Neural cell (in vitro differentiated cells): ENCODE results near the gene DDC. TPM values are rescaled to one million over a fixed set of nuclear protein-coding genes. Genes with fewer than 3 reads are reported as not detected.

Source experiments
- H2AFZ ChIP-seq: fragments of 200-600, 300-800 bp; sonication (generic), shearing (Covaris generic); 2 replicates; pipeline ENCODE4 v1.6.0; 2014; ENCODE audit warnings: low read depth, mild to moderate bottlenecking, antibody characterized with exemption, low read length, moderate library complexity
- H3F3A ChIP-seq: fragments of 200-600 bp; shearing (Covaris generic); 2 replicates; pipeline ENCODE4 v1.6.1; 2016; ENCODE audit warnings: mild to moderate bottlenecking, moderate library complexity, mixed read lengths, antibody characterized with exemption, low read length; ENCODE audit not compliant: insufficient read depth, poor library complexity, severe bottlenecking
- H3K27ac ChIP-seq: fragments of 200-600, 300-800 bp; sonication (generic), shearing (Covaris generic); 2 replicates; pipeline ENCODE4 v1.5.1; 2014; ENCODE audit warnings: mild to moderate bottlenecking, low read length, moderate library complexity
- H3K27me3 ChIP-seq: fragments of 300-800, 200-600 bp; sonication (generic), shearing (Covaris generic); 2 replicates; pipeline ENCODE4 v1.6.0; 2014; ENCODE audit warnings: mild to moderate bottlenecking, low read depth, low read length, moderate library complexity; ENCODE audit not compliant: insufficient read depth
- H3K36me3 ChIP-seq: fragments of 300-800, 200-600 bp; sonication (generic), shearing (Covaris generic); 2 replicates; pipeline ENCODE4 v1.5.1; 2014; ENCODE audit warnings: mild to moderate bottlenecking, antibody characterized with exemption, low read length, moderate library complexity; ENCODE audit not compliant: insufficient read depth
- H3K4me2 ChIP-seq: fragments of 300-800, 200-600 bp; sonication (generic), shearing (Covaris generic); 2 replicates; pipeline ENCODE4 v1.6.0; 2014; ENCODE audit warnings: mild to moderate bottlenecking, low read length
- H3K4me3 ChIP-seq: fragments of 300-800, 200-600 bp; sonication (generic), shearing (Covaris generic); 2 replicates; pipeline ENCODE4 v1.5.1; 2014; ENCODE audit warnings: mild to moderate bottlenecking, low read length, moderate library complexity
- H3K79me2 ChIP-seq: fragments of 200-600 bp; shearing (Covaris generic); replicated peaks from 2 replicates; pipeline ENCODE4 v1.6.0; 2014; ENCODE audit warnings: mild to moderate bottlenecking, low read length, moderate library complexity; ENCODE audit not compliant: insufficient read depth
- H3K9ac ChIP-seq: fragments of 300-800, 200-600 bp; sonication (generic), shearing (Covaris generic); 2 replicates; pipeline ENCODE4 v1.6.1; 2016; ENCODE audit warnings: mild to moderate bottlenecking, low read length, mixed read lengths
- H3K9me2 ChIP-seq: fragments of 200-600 bp; shearing (Covaris generic); 2 replicates; pipeline ENCODE4 v1.6.1; 2016; ENCODE audit warnings: mild to moderate bottlenecking, low read length, mixed read lengths; ENCODE audit not compliant: insufficient read depth
- H3K9me3 ChIP-seq: fragments of 200-600, 300-800 bp; sonication (generic), shearing (Covaris generic); 2 replicates; pipeline ENCODE4 v1.6.1; 2016; ENCODE audit warnings: mild to moderate bottlenecking, mixed run types, low read length, moderate library complexity, mixed read lengths
- H4K20me1 ChIP-seq: fragments of 200-600 bp; shearing (Covaris generic); 2 replicates; pipeline ENCODE4 v1.6.1; 2016; ENCODE audit warnings: mild to moderate bottlenecking, mixed run types; ENCODE audit not compliant: insufficient read depth
- EP300 ChIP-seq: fragments of 450-650 bp; conservative IDR thresholded peaks from 2 replicates; pipeline ENCODE4 v1.6.1; 2014; ENCODE audit warnings: antibody characterized with exemption, mild to moderate bottlenecking, moderate library complexity; ENCODE audit not compliant: poor library complexity, severe bottlenecking
- EZH2 ChIP-seq: fragments of 200-600, 300-800 bp; shearing (Covaris generic), sonication (generic); IDR thresholded peaks from 2 replicates; pipeline ENCODE4 v1.6.1; 2014; ENCODE audit warnings: antibody characterized with exemption, low read length, borderline replicate concordance, mild to moderate bottlenecking; ENCODE audit not compliant: insufficient read depth, poor library complexity, severe bottlenecking
- MXI1 ChIP-seq: fragments of 450-650 bp; conservative IDR thresholded peaks from 2 replicates; pipeline ENCODE4 v1.6.1; 2014; ENCODE audit warnings: antibody characterized with exemption, mild to moderate bottlenecking; ENCODE audit not compliant: poor library complexity, severe bottlenecking
- POLR2AphosphoS5 ChIP-seq: IDR thresholded peaks from 2 replicates; pipeline ENCODE4 v1.6.1; 2012
- RAD21 ChIP-seq: fragments of 450-650 bp; conservative IDR thresholded peaks from 2 replicates; pipeline ENCODE4 v1.6.1; 2014; ENCODE audit warnings: antibody characterized with exemption, mild to moderate bottlenecking, moderate library complexity
- SMC3 ChIP-seq: fragments of 450-650 bp; conservative IDR thresholded peaks from 2 replicates; pipeline ENCODE4 v1.6.1; 2014; ENCODE audit warnings: antibody characterized with exemption, mild to moderate bottlenecking, moderate library complexity; ENCODE audit not compliant: poor library complexity
- TAF1 ChIP-seq: IDR thresholded peaks from 2 replicates; pipeline ENCODE4 v1.6.1; 2012; ENCODE audit warnings: low read depth
- polyA plus RNA-seq: library from polyadenylated mRNA; depleted of rRNA; stranded (reverse); fragments of >200 nt; gene quantifications from 2 replicates; pipeline ENCODE4 v1.2.3, GENCODE V29; 2014
- TF ChIP-seq, protein P1 (sequence below): IDR thresholded peaks from 2 replicates; pipeline ENCODE4 v1.6.1; 2012; ENCODE audit warnings: borderline replicate concordance
- TF ChIP-seq, protein P2 (sequence below): fragments of 450-650 bp; IDR thresholded peaks from 2 replicates; pipeline ENCODE4 v1.5.1; 2014; ENCODE audit warnings: antibody characterized with exemption, mild to moderate bottlenecking, moderate library complexity; ENCODE audit not compliant: poor library complexity, severe bottlenecking

Gene DDC
- polyA plus RNA-seq, 1 donor from 2014 or later: 42.9 TPM

DNA sequence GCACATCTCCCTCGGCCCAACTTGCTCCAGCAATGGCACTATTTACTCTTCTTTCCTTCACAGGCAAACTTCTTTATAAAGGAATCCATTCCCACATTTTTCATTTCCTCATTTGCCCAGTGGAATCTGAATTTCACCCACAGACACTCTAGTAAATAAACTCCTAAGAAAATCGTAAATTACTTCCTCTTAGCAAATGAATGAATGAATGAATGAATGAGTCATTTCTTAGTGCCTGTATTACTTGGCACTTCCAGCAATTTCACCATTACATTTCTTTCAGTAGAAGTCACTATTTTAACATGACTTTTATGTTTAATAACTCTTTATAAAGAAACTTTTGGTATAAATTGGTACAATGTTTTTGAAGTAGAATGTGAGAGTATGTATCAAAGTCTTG is 55.7 kb downstream of the DDC start:
- Histone ChIP-seq H3K27ac (no peak overlapping the region), H3K36me3 (no peaks in the 10 kb centered on the region), H3K9me2 (no peaks in the 10 kb centered on the region), H3K9me3 (no peaks in the 10 kb centered on the region), H2AFZ (no peak overlapping the region), H4K20me1 (no peaks in the 10 kb centered on the region), H3K27me3 (no peaks in the 10 kb centered on the region), H3K4me3 (no peak overlapping the region), H3K79me2 (no peaks in the 10 kb centered on the region), H3F3A (no peaks in the 10 kb centered on the region), H3K4me2 (no peak overlapping the region), H3K9ac (no peak overlapping the region)
- TF ChIP-seq EP300: no peak
- no peak for TF ChIP-seq POLR2AphosphoS5
- TF ChIP-seq TAF1: no peak
- TF ChIP-seq EZH2: no peak
- no peak for TF ChIP-seq RAD21

DNA sequence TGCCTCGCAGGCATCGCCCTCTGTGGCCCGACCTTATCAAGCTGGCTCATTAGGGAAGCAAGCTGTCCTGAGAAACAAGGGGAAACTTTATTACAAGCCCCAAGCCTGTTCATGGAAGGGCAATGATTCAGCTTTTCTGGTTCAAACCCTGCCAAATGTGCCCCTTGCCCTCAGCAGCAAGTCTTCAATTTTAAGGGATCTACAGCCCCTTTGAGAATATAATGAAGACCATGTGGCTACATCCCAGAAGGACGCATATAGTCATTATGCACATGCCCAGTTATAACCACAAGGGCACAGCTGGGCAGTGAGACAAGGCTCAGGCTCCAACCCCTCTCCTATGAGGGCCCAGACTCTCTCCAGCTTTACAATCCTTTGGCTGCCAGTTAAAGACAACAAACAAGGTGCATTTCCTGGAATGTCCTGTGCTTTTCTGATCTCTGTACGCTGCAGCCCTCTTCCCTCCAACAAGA is 56.7 kb downstream of the DDC start:
- Histone ChIP-seq H3K79me2 (no peaks in the 10 kb centered on the region), H3K27ac (no peak overlapping the region), H3K36me3 (no peaks in the 10 kb centered on the region), H3K9me2 (no peaks in the 10 kb centered on the region), H3F3A (no peaks in the 10 kb centered on the region), H3K9ac (no peak overlapping the region), H3K4me2 (no peak overlapping the region), H3K9me3 (no peaks in the 10 kb centered on the region), H4K20me1 (no peaks in the 10 kb centered on the region), H2AFZ (no peak overlapping the region), H3K27me3 (no peaks in the 10 kb centered on the region), H3K4me3 (no peak overlapping the region)
- TF ChIP-seq POLR2AphosphoS5 (no peak), SMC3 (no peak), EP300 (no peak), MXI1 (no peak), RAD21 (no peak), EZH2 (no peak), TAF1 (no peak)
- TF ChIP-seq, protein P1, sequence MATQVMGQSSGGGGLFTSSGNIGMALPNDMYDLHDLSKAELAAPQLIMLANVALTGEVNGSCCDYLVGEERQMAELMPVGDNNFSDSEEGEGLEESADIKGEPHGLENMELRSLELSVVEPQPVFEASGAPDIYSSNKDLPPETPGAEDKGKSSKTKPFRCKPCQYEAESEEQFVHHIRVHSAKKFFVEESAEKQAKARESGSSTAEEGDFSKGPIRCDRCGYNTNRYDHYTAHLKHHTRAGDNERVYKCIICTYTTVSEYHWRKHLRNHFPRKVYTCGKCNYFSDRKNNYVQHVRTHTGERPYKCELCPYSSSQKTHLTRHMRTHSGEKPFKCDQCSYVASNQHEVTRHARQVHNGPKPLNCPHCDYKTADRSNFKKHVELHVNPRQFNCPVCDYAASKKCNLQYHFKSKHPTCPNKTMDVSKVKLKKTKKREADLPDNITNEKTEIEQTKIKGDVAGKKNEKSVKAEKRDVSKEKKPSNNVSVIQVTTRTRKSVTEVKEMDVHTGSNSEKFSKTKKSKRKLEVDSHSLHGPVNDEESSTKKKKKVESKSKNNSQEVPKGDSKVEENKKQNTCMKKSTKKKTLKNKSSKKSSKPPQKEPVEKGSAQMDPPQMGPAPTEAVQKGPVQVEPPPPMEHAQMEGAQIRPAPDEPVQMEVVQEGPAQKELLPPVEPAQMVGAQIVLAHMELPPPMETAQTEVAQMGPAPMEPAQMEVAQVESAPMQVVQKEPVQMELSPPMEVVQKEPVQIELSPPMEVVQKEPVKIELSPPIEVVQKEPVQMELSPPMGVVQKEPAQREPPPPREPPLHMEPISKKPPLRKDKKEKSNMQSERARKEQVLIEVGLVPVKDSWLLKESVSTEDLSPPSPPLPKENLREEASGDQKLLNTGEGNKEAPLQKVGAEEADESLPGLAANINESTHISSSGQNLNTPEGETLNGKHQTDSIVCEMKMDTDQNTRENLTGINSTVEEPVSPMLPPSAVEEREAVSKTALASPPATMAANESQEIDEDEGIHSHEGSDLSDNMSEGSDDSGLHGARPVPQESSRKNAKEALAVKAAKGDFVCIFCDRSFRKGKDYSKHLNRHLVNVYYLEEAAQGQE: no peak
- TF ChIP-seq, protein P2, sequence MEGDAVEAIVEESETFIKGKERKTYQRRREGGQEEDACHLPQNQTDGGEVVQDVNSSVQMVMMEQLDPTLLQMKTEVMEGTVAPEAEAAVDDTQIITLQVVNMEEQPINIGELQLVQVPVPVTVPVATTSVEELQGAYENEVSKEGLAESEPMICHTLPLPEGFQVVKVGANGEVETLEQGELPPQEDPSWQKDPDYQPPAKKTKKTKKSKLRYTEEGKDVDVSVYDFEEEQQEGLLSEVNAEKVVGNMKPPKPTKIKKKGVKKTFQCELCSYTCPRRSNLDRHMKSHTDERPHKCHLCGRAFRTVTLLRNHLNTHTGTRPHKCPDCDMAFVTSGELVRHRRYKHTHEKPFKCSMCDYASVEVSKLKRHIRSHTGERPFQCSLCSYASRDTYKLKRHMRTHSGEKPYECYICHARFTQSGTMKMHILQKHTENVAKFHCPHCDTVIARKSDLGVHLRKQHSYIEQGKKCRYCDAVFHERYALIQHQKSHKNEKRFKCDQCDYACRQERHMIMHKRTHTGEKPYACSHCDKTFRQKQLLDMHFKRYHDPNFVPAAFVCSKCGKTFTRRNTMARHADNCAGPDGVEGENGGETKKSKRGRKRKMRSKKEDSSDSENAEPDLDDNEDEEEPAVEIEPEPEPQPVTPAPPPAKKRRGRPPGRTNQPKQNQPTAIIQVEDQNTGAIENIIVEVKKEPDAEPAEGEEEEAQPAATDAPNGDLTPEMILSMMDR: no peak
